ENCODE results near the gene COX6A2.
"Not testable (repeated sequence)": the region's sequence is repeated elsewhere in the genome, so short reads cannot be mapped to it uniquely, and the experiment has no call there.

Gene COX6A2

DNA sequence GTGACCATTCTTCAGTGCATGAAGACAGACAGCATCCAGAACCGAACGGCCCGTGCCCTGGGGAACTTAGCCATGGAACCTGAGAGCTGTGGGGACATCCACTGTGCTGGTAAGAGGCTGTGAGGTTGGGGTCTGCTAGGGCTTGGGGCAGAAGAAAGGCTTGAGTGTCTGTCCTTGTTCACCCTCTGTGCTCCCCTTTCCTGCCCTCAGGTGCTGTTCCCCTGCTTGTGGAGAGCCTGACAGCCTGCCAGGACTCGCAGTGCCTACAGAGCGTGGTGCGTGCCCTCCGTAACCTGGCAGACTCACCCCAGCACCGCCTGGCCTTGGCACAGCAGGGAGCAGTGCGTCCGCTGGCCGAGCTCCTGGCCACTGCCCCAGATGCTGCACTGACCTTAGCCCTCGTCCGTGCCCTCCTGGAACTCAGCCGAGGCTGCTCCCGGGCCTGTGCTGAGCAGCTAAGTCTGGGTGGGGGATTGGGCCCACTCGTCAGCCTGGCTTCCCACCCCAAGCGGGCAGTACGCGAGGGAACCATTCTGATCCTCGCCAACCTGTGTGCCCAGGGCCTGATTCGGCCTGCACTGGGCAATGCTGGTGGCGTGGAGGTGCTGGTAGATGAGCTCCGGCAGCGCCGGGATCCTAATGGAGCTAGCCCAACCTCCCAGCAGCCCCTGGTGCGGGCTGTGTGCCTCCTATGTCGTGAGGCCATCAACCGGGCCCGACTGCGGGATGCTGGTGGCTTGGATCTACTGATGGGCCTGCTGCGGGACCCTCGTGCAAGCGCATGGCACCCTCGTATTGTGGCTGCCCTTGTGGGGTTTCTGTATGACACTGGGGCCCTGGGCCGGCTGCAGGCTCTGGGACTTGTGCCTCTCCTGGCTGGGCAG is 34.0 kb upstream of the COX6A2 start:
- no peak for DNase-seq (ENCODE audit: low read depth in 3 of 3)

- DNase-seq (ENCODE audit: low read depth in 3 of 3), result no peak
These were observed 33.2 kb upstream of the COX6A2 start for GRCh38 chr16:31461201-31461920.

- no peak for DNase-seq (ENCODE audit: low read depth in 3 of 3)
These were observed 32.4 kb upstream of the COX6A2 start for GRCh38 chr16:31460582-31461002.

DNA sequence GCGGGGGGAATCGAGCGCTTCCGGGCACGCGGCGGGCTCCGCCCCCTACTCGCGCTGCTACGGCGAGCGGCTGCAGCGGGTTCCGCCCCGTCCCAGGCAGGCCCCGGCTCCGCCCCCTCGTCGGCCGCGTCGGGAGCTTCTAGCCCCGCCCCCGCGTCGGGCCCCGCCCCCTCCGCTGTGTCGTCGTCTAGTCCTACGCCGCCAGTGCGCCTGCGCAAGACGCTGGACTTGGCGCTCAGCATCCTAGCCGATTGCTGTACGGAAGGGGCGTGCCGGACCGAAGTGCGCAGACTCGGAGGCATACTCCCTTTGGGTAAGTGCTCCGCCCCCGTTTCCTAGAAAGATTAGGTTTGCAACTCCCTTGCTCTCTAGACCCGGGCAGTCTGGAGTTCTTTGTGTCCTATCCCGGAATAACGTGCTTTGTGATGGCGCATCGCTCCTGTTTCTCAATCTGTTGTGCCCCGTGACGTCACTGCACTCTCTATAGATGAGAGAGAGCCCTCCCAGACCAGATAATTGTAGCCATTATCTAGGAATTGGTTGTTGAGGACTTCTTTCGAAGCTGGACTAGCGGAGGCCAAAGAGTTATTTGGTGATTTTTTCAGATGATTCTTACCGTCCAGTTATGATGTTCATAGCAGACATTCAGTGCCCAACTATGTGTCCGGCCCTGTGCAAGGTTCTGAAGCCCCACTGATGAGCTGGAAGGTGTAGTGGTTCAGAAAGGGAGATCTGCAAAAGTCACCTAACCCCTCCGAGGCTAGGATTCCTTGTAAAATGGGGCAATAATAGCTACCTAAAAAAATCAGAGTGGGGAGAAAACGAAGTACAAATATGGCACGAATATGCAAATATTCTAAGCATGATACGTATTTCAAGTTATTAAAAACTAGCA is 31.8 kb upstream of the COX6A2 start:
- DNase-seq (ENCODE audit: low read depth in 3 of 3), result peak; percentile 100

- DNase-seq (ENCODE audit: low read depth in 3 of 3), result peak; percentile 91 to 94 (median 93)
These were observed 30.9 kb upstream of the COX6A2 start, which contains the start of gene ARMC5 for GRCh38 chr16:31458844-31459686. Gene ARMC5 (plus strand): TSS chr16:31459501. CDS start chr16:31459525, 24 bp downstream.

DNA sequence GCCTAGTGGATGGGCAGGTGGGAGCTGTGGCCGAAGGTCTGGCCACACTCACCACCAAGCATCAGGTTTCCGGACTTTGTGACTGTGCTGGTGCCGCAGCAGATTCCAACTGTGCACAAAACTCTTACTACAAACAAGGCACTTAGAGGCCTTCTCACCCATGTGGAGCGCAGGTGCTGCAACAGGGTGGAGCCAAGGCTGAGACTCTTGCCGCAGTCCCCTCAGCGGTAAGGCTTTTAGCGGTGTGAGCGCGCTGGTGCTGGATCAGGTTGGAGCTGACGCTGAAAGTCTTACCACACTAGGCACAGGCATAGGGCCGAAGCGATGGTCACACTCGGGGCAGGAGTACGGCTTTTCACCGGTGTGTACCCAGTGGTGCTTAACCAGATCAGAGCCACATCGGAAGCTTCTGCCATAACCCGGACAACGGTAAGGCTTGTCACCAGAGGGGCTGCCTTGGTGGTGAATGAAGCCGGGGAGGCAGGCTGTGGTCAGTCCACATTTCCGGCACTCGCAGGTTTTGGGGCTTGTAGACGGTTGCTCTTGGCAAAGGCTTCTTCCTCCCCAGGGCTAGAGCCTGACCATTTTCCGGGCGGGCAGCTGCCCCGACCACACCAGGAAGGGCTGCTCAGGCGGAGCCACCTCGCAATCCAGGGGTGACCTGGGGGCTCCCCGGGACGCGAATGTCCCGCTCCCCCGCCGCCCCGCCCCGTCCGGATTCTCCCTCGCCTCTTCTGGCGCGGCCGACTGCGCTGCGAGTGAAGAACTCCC is 30.1 kb upstream of the COX6A2 start:
- DNase-seq (ENCODE audit: low read depth in 3 of 3), result peak in 1 of 3 experiments; percentile 26

- no peak for DNase-seq (ENCODE audit: low read depth in 3 of 3)
These were observed 28.8 kb upstream of the COX6A2 start for GRCh38 chr16:31456988-31457360.

DNA sequence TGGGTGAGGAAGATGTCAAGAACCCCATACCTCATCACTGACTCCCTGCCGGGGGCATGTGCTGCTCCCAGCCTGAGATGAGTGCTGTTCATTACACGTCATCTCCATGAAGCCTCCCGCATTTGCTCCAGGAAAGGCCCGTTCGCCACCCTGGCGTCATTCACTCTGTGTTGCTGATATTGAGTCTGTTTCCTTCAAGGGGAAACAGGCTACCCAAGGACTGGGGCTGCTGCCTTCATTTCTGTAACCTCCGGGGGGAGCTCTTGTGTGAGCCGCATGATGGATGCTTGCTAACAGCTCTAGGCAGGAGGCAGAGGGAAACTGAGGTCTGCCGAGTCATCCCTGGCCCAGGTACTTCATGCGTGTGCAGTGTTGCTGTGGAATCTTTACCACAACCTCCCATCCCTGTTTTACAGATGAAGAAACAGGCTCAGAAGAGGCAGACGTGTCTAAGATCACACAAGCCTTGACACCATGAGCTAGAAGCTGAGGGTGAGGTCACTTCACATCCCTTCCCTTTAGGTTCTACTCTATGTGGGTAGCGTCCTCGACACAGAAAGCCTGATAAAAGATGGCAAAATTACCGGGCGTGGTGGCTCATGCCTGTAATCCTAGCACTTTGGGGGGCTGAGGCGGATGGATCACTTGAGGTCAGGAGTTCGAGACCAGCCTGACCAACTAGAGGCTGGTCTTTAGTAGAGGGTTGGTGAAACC is 27.6 kb upstream of the COX6A2 start:
- no peak for DNase-seq (ENCODE audit: low read depth in 3 of 3)

GRCh38 chr16:31453255-31454204 is 25.4 kb upstream of the COX6A2 start:
- DNase-seq (ENCODE audit: low read depth in 3 of 3), result no peak

DNA sequence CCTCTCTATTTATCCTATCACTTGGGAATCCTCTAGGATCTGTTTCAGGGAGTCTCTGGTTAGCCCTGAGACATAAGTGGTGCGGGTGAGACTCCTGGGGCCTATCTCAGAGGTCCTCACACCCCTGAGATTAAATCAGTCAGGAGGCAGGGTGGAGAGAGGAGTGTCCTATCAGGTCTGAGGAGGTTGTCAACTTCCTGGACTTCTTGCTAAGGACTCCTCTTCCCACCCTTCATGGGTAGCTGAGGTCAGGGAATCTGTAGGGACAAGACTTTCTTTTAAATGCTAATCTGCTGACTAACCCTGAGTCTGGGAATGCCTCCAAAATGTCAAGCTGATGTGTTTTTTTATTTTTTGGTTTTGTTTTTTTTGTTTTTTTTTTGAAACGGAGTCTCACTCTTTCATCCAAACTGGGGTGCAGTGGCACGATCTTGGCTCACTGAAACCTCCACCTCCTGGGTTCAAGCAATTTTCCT is 24.5 kb upstream of the COX6A2 start:
- no peak for DNase-seq (ENCODE audit: low read depth in 3 of 3)

GRCh38 chr16:31451681-31452351 is 23.7 kb upstream of the COX6A2 start:
- no peak for DNase-seq (ENCODE audit: low read depth in 3 of 3)

GRCh38 chr16:31451201-31451600 is 23.0 kb upstream of the COX6A2 start:
- no peak for DNase-seq (ENCODE audit: low read depth in 3 of 3)

DNA sequence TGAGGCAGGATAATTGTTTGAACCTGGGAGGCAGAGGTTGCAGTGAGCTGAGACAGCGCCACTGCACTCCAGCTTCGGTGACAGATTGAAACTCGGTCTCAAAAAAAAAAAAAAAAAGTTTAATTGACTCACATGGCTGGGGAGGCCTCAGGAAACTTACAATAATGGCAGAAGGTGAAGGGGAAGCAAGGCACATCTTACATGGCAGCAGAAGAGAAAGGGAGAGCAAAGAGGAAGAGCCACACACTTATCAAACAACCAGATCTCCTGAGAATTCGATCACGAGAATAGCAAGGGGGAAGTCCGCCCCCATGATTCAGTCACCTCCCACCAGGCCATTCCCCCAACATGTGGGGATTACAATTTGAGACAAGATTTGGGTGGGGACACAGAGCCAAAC is 17.8 kb upstream of the COX6A2 start:
- not testable (repeated sequence) for DNase-seq (ENCODE audit: low read depth in 3 of 3)

DNA sequence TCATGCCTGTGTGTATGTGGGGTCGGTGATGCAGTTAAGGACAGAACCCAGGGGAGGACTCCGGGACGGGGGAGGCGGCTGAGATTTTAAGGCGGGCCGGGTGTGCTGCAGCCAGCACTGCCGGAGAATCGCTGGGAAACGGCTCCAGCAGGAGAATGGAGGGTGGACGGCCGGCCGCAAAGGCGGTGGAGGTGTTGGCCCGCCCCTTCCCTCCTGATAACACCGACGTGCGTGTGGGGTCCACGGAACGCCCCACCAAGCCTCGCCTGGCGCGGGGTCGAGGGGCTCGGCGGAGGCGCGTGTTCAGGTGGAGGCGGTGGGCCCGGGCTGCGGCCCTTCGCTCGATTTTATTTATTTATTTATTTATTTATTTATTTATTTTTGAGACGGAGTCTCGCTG is 13.8 kb upstream of the COX6A2 start:
- DNase-seq (ENCODE audit: low read depth in 3 of 3), result no peak

DNA sequence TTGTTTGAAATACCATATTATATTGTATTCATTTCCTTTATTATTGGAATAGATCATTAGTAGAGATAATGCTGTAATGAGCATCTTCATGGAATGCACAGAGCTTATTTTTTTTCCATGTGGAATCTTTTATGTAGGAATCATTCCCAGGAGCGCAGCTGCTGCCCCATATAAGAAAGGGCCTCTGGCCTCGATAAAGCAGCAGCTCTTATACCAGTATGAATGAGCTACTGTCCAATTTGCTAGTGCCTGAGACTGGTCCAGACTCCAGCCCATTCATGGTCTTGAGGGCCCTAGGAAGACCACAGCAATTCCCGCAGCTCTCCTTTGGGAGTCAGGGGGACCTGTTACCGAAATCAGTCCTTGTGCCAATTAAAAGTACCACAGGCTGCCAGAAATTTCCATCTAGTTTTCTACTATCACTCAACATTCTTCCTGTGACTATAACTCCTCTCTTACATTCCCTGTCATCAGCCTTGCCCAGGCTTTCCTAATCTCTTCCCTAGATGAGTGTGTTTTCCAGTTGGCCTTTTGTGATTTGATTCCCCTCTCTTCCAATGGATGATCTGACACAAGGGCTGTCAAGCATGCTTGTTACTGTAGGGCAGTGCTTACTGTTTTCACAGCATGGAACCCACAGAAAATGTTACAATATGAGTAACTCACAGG is 12.5 kb upstream of the COX6A2 start:
- DNase-seq (ENCODE audit: low read depth in 3 of 3), result no peak

GRCh38 chr16:31439519-31439918 is 11.4 kb upstream of the COX6A2 start:
- DNase-seq (ENCODE audit: low read depth in 3 of 3), result no peak

GRCh38 chr16:31439023-31439422 is 10.9 kb upstream of the COX6A2 start:
- not testable (repeated sequence) for DNase-seq (ENCODE audit: low read depth in 3 of 3)
